Measurements from ENCODE around the gene CTIF. TPM values are rescaled to one million over a fixed set of nuclear protein-coding genes. Genes with fewer than 3 reads are reported as not detected.

The CTIF gene
- polyA plus RNA-seq, 1 of the 3 experiments (the other 2 are of a cell fraction): 47.2 TPM

GRCh38 chr18:48800876-48801727, 262.3 kb downstream of the CTIF start:
- H3K27me3 ChIP-seq (ENCODE audit: insufficient read depth): no peaks in the 10 kb centered on the region
- H3K9me2 ChIP-seq: no peaks in the 10 kb centered on the region
- CTCF ChIA-PET: interaction anchor here (0.5 to 1.5 kb wide), 3 partner anchors 12 to 31 kb away, joined by 3 to 4 read pairs (median 3); no protein-coding TSS in a partner anchor
- WGBS (ENCODE audit: low lambda C conversion rate): 95% methylated on average over 12 of the region's 14 CpGs
- TF ChIP-seq RFX5 (IDR thresholded peaks at IDR 0.05; ENCODE audit: low read length) (no peak), EP300 (IDR thresholded peaks at IDR 0.05; ENCODE audit: borderline replicate concordance in 1 of 2, low read depth in 1 of 2, low read length in 1 of 2) (no peak), JUND (IDR thresholded peaks at IDR 0.05) (no peak), TCF12 (IDR thresholded peaks at IDR 0.05) (no peak), ELF1 (IDR thresholded peaks at IDR 0.05) (no peak), CHD2 (IDR thresholded peaks at IDR 0.05; ENCODE audit: low read length, partially characterized antibody) (no peak), RCOR1 (IDR thresholded peaks at IDR 0.05; ENCODE audit: low read length) (no peak), YY1 (IDR thresholded peaks at IDR 0.05; ENCODE audit: low read depth) (no peak), RAD21 (IDR thresholded peaks at IDR 0.05; ENCODE audit: low read length) (no peak), NFIC (IDR thresholded peaks at IDR 0.05; ENCODE audit: borderline replicate concordance) (no peak), TAF1 (IDR thresholded peaks at IDR 0.05; ENCODE audit: borderline replicate concordance, low read depth, low read length) (no peak), MEF2A (IDR thresholded peaks at IDR 0.05; ENCODE audit: borderline replicate concordance, low read depth) (no peak), EZH2phosphoT487 (IDR thresholded peaks at IDR 0.05; ENCODE audit: borderline replicate concordance, low read depth) (no peak)
- TF ChIP-seq, protein P1, sequence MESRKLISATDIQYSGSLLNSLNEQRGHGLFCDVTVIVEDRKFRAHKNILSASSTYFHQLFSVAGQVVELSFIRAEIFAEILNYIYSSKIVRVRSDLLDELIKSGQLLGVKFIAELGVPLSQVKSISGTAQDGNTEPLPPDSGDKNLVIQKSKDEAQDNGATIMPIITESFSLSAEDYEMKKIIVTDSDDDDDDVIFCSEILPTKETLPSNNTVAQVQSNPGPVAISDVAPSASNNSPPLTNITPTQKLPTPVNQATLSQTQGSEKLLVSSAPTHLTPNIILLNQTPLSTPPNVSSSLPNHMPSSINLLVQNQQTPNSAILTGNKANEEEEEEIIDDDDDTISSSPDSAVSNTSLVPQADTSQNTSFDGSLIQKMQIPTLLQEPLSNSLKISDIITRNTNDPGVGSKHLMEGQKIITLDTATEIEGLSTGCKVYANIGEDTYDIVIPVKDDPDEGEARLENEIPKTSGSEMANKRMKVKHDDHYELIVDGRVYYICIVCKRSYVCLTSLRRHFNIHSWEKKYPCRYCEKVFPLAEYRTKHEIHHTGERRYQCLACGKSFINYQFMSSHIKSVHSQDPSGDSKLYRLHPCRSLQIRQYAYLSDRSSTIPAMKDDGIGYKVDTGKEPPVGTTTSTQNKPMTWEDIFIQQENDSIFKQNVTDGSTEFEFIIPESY (IDR thresholded peaks at IDR 0.05; ENCODE audit: borderline replicate concordance, low read depth): no peak
- TF ChIP-seq, protein P2, sequence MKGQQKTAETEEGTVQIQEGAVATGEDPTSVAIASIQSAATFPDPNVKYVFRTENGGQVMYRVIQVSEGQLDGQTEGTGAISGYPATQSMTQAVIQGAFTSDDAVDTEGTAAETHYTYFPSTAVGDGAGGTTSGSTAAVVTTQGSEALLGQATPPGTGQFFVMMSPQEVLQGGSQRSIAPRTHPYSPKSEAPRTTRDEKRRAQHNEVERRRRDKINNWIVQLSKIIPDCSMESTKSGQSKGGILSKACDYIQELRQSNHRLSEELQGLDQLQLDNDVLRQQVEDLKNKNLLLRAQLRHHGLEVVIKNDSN (IDR thresholded peaks at IDR 0.05; ENCODE audit: borderline replicate concordance, low read depth): no peak
- no peaks in the 10 kb centered on the region for H3F3A ChIP-seq (replicated peaks; ENCODE audit: insufficient read depth)
- no peak overlapping the region for H3K4me3 ChIP-seq (ENCODE audit: low read depth in 2 of 2, low read length in 1 of 2)
- H3K4me2 ChIP-seq: no peak overlapping the region
- no peak overlapping the region; a peak in 1 of 4 replicates for H3K27ac ChIP-seq (ENCODE audit: low read depth in 2 of 2, low read length in 1 of 2)
- H3K9me3 ChIP-seq: no peaks in the 10 kb centered on the region
- H4K20me1 ChIP-seq (ENCODE audit: insufficient read depth): no peaks in the 10 kb centered on the region
- H3K79me2 ChIP-seq (ENCODE audit: insufficient read depth): no peaks in the 10 kb centered on the region; the same call in 1 of the 2 replicates
- DNase-seq: no peak
- peaks cover 0 to 28% of the 10 kb centered on the region in 2 experiments; a peak in 2 of 4 replicates for H3K4me1 ChIP-seq (ENCODE audit: control insufficient read depth in 1 of 2, insufficient read depth in 2 of 2, low read depth in 1 of 2, low read length in 1 of 2)
- peaks cover 6 to 53% of the 10 kb centered on the region in 2 experiments for H3K36me3 ChIP-seq (replicated peaks in 1 of 2; ENCODE audit: control insufficient read depth in 1 of 2, insufficient read depth in 2 of 2, low read length in 1 of 2)
- no peak overlapping the region for H2AFZ ChIP-seq (ENCODE audit: low read depth)
- H3K9ac ChIP-seq: no peak overlapping the region
- POLR2A ChIA-PET: no interaction called here

Measured in SK-N-SH (cell line).